Measurements from ENCODE around the gene PIAS1. TPM values are rescaled to one million over a fixed set of nuclear protein-coding genes. Genes with fewer than 3 reads are reported as not detected.

Gene PIAS1
- polyA plus RNA-seq, 1 donor, result 46.5 TPM

DNA sequence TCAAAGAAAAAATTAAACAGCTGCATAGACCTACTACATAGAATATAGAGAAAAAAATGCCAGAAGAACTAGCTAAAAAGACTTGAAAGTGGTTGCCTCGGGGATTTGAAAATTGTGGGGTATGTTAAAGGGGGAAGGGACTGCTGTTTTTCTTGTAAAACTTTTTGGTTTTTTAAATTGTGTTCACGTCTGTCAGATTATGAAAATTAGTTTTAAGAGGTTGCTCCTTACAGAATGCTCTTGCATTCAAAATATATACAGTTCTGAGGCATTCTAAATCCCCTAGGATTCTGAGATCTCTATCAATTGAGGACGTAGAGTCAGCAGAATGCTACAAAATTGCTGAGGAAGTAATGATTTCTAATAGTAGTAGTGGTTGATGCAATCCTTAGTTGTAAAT, 28.6 kb downstream of the PIAS1 start:
- 100% methylated on average over 1 of the region's 3 CpGs for WGBS (ENCODE audit: insufficient coverage, low lambda C conversion rate)
- H3K27ac ChIP-seq (ENCODE audit: low read length), result no peak overlapping the region

DNA sequence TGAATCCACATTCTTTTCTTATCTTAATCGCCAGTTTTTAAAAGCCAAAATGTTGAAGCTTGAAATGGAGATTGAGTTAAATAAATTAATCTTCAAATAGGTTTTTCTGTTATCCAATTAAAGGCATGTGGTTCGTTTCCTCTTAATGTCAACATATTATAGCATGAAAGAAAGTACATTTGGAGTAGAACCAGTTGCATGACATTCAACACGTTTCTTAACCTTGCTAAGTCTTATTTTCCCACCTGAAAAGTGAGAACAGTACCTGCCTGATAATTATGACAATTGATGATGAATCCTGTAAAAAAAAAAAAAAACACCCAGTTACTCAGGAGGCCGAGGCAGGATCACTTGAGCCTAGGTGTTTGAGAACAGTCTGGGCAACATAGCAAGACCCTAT, 29.3 kb downstream of the PIAS1 start:
- H3K36me3 ChIP-seq (ENCODE audit: control insufficient read depth, insufficient read depth, low read length), result peaks cover 5% of the 10 kb centered on the region
- DNase-seq, result no peak
- no peak overlapping the region for H3K27ac ChIP-seq (ENCODE audit: low read length)
- no peak overlapping the region for H3K4me3 ChIP-seq (ENCODE audit: low read length)
- H3K27me3 ChIP-seq (ENCODE audit: control insufficient read depth, insufficient read depth, low read length), result no peaks in the 10 kb centered on the region
- no peaks in the 10 kb centered on the region for H3K9me3 ChIP-seq (ENCODE audit: control insufficient read depth, low read depth, low read length)
- WGBS (ENCODE audit: insufficient coverage, low lambda C conversion rate), result 100% methylated on average over 3 of the region's 4 CpGs
- H3K4me1 ChIP-seq (ENCODE audit: control insufficient read depth, insufficient read depth, low read length), result peaks cover 4% of the 10 kb centered on the region

More for the DNA sequence above, 28.6 kb downstream of the PIAS1 start:
- Histone ChIP-seq H3K4me3 (ENCODE audit: low read length) (no peak overlapping the region), H3K4me1 (ENCODE audit: control insufficient read depth, insufficient read depth, low read length) (peaks cover 10% of the 10 kb centered on the region), H3K36me3 (ENCODE audit: control insufficient read depth, insufficient read depth, low read length) (peaks cover 5% of the 10 kb centered on the region), H3K9me3 (ENCODE audit: control insufficient read depth, low read depth, low read length) (no peaks in the 10 kb centered on the region), H3K27me3 (ENCODE audit: control insufficient read depth, insufficient read depth, low read length) (no peaks in the 10 kb centered on the region)
- no peak for DNase-seq

DNA sequence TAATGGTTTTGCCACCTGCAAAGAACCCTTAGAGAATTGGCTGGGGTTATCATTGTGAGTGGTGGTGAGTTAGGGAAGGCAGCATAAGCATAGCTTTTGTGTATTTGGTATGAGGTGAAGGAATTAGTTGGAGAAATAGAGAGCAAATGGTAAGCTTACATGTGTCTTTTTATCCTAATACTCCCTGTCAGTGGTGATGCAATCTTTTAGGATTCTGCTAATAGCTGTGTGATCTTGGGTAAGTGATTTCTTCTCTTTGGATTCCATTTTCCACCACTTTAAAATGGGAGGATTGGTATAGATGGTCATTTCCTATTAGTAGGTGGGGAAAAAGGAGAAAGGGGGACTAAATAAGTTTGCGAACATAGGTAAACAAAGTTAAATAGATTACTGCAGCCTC, 30.9 kb downstream of the PIAS1 start:
- peaks cover 4% of the 10 kb centered on the region for H3K4me1 ChIP-seq (ENCODE audit: control insufficient read depth, insufficient read depth, low read length)

DNA sequence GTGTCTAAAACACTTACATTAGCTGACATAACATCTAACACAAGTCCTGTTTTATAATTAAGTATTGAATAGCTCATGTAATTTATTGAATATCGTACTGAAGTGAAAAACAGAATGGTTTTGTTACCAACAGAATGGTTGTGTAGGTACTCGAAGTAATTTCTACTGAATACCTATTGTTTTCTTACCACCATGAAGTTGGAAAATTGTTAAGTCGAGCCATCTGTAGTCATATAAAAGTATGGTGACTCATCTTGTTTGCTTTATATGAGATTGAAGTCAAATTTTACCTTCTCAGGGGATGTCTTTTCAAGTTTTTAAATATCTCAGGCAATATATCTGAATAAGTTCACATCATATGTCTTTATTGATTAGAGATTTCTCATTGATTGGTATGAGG, 37.6 kb downstream of the PIAS1 start:
- peaks cover 4% of the 10 kb centered on the region for H3K9me3 ChIP-seq (ENCODE audit: control insufficient read depth, low read depth, low read length)
- no peak for DNase-seq
- no peaks in the 10 kb centered on the region for H3K4me1 ChIP-seq (ENCODE audit: control insufficient read depth, insufficient read depth, low read length)
- no peak overlapping the region for H3K4me3 ChIP-seq (ENCODE audit: low read length)
- WGBS (ENCODE audit: insufficient coverage, low lambda C conversion rate), result no CpG with 5 or more reads among the region's 3 CpGs
- no peaks in the 10 kb centered on the region for H3K27me3 ChIP-seq (ENCODE audit: control insufficient read depth, insufficient read depth, low read length)
- H3K27ac ChIP-seq (ENCODE audit: low read length), result no peak overlapping the region
- H3K36me3 ChIP-seq (ENCODE audit: control insufficient read depth, insufficient read depth, low read length), result peaks cover 8% of the 10 kb centered on the region

More for the DNA sequence above, 30.9 kb downstream of the PIAS1 start:
- DNase-seq, result no peak
- Histone ChIP-seq H3K27me3 (ENCODE audit: control insufficient read depth, insufficient read depth, low read length) (no peaks in the 10 kb centered on the region), H3K36me3 (ENCODE audit: control insufficient read depth, insufficient read depth, low read length) (peaks cover 5% of the 10 kb centered on the region), H3K27ac (ENCODE audit: low read length) (no peak overlapping the region), H3K9me3 (ENCODE audit: control insufficient read depth, low read depth, low read length) (no peaks in the 10 kb centered on the region), H3K4me3 (ENCODE audit: low read length) (no peak overlapping the region)
- WGBS (ENCODE audit: insufficient coverage, low lambda C conversion rate), result no CpG with 5 or more reads among the region's 1 CpG

DNA sequence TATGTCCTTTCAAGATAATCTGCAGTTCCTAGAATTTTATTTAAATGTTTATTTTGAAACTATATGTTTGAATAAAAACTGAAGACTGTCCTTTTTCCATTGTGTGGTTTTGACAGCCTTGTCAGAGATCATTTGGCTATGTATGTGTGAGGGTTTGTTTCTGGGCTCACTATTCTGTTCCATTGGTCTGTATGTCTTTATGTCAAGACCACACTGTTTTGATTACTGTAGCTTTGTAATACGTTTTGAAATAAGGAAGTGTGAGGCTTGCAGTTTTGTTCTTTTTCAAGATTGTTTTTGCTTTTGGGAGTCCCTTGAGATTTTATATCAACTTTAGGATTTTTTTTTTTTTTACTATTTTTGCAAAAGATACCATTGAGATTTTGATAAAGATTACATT, 42.0 kb downstream of the PIAS1 start:
- peaks cover 13% of the 10 kb centered on the region for H3K9me3 ChIP-seq (ENCODE audit: control insufficient read depth, low read depth, low read length)
- DNase-seq, result no peak
- peaks cover 6% of the 10 kb centered on the region for H3K36me3 ChIP-seq (ENCODE audit: control insufficient read depth, insufficient read depth, low read length)
- no peak overlapping the region for H3K4me3 ChIP-seq (ENCODE audit: low read length)
- WGBS (ENCODE audit: insufficient coverage, low lambda C conversion rate), result no CpG with 5 or more reads among the region's 1 CpG
- H3K4me1 ChIP-seq (ENCODE audit: control insufficient read depth, insufficient read depth, low read length), result no peaks in the 10 kb centered on the region
- H3K27ac ChIP-seq (ENCODE audit: low read length), result no peak overlapping the region
- H3K27me3 ChIP-seq (ENCODE audit: control insufficient read depth, insufficient read depth, low read length), result no peaks in the 10 kb centered on the region

DNA sequence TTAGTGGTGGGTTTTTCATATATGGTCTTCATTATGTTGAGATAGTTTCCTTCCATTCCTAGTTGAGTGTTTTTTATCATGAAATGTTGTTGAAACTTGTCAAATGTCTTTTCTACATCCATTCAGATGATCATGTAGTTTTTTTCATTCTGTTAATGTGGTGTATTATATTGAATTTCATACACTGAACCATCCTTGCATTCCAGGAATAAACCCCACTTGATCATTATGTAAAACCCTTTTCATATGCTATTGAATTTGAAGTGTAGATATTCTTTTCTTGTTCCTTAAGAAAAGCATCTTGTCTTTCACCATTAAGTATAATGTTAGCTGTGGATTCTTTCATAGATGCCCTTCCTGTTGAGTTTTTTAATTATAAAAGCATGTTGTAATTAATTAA, 42.9 kb downstream of the PIAS1 start:
- peaks cover 13% of the 10 kb centered on the region for H3K9me3 ChIP-seq (ENCODE audit: control insufficient read depth, low read depth, low read length)
- no peak for DNase-seq
- no peak overlapping the region for H3K27ac ChIP-seq (ENCODE audit: low read length)
- no peaks in the 10 kb centered on the region for H3K4me1 ChIP-seq (ENCODE audit: control insufficient read depth, insufficient read depth, low read length)
- H3K4me3 ChIP-seq (ENCODE audit: low read length), result no peak overlapping the region
- no peaks in the 10 kb centered on the region for H3K27me3 ChIP-seq (ENCODE audit: control insufficient read depth, insufficient read depth, low read length)
- peaks cover 6% of the 10 kb centered on the region for H3K36me3 ChIP-seq (ENCODE audit: control insufficient read depth, insufficient read depth, low read length)

DNA sequence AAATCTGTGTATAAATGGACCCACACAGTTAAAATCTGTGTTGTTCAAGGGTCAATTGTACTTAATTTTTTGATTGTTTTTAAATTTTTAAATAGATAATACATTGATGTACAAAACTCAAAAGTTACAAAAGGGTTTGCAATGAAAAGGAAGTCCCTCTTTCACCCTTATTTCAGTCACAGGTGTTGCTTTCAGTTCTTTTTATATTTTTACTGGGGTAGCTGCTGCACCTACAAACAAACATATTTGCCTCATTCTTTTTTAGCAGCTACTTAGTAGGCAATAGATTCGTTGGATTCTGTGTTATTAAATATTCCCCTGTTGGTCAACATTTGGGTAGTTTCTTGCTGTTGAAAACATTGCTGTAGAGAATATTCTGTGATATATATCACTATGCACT, 44.4 kb downstream of the PIAS1 start:
- peaks cover 13% of the 10 kb centered on the region for H3K9me3 ChIP-seq (ENCODE audit: control insufficient read depth, low read depth, low read length)
- no peak for DNase-seq
- WGBS (ENCODE audit: insufficient coverage, low lambda C conversion rate), result no CpG with 5 or more reads among the region's 1 CpG
- H3K36me3 ChIP-seq (ENCODE audit: control insufficient read depth, insufficient read depth, low read length), result no peaks in the 10 kb centered on the region
- no peak overlapping the region for H3K4me3 ChIP-seq (ENCODE audit: low read length)
- H3K4me1 ChIP-seq (ENCODE audit: control insufficient read depth, insufficient read depth, low read length), result no peaks in the 10 kb centered on the region
- H3K27ac ChIP-seq (ENCODE audit: low read length), result no peak overlapping the region
- H3K27me3 ChIP-seq (ENCODE audit: control insufficient read depth, insufficient read depth, low read length), result no peaks in the 10 kb centered on the region

DNA sequence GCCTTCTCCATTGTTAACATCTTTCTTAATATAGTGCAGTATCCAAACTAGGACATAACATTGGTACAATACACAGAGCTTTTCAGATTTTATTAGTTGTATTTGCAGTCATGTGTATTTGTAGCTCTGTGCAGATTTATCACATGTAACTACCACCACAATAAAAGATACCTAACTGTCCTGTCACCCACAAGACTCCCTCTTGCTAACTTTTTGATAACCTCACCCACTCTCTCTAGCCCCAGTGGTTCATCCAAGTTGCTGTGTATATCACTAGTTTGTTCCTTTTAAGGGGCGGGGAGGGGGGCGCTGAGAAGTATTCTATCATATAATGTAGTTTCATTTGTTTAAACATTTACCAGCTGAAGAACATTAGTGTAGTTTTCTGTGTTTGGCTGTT, 46.1 kb downstream of the PIAS1 start:
- H3K4me3 ChIP-seq (ENCODE audit: low read length), result no peak overlapping the region
- peaks cover 13% of the 10 kb centered on the region for H3K9me3 ChIP-seq (ENCODE audit: control insufficient read depth, low read depth, low read length)
- H3K27ac ChIP-seq (ENCODE audit: low read length), result no peak overlapping the region
- no peak for DNase-seq
- no peaks in the 10 kb centered on the region for H3K4me1 ChIP-seq (ENCODE audit: control insufficient read depth, insufficient read depth, low read length)
- no peaks in the 10 kb centered on the region for H3K36me3 ChIP-seq (ENCODE audit: control insufficient read depth, insufficient read depth, low read length)
- no peaks in the 10 kb centered on the region for H3K27me3 ChIP-seq (ENCODE audit: control insufficient read depth, insufficient read depth, low read length)
- no CpG with 5 or more reads among the region's 2 CpGs for WGBS (ENCODE audit: insufficient coverage, low lambda C conversion rate)

DNA sequence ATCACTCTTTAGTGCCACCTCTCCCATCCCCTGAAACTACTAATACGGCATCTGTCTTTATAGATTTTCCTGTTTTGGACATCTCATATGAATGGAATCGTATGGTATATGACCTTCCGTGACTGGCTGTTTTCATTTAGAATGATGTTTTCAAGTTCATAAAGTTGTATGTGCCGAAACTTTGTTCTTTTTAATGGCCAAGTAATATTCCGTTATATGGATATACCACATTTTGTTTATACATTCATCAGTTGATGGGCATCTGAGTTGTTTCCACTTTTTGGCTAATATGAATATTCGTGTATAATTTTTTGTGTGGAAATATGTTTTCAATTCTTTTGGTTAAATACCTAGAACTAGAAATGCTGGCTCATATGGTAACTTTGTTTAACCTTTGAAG, 49.5 kb downstream of the PIAS1 start:
- 97% methylated on average over 6 of the region's 6 CpGs for WGBS (ENCODE audit: insufficient coverage, low lambda C conversion rate)
- Histone ChIP-seq H3K27ac (ENCODE audit: low read length) (no peak overlapping the region), H3K4me1 (ENCODE audit: control insufficient read depth, insufficient read depth, low read length) (no peaks in the 10 kb centered on the region), H3K27me3 (ENCODE audit: control insufficient read depth, insufficient read depth, low read length) (no peaks in the 10 kb centered on the region), H3K9me3 (ENCODE audit: control insufficient read depth, low read depth, low read length) (no peaks in the 10 kb centered on the region), H3K4me3 (ENCODE audit: low read length) (no peak overlapping the region), H3K36me3 (ENCODE audit: control insufficient read depth, insufficient read depth, low read length) (peaks cover 2% of the 10 kb centered on the region)
- no peak for DNase-seq

DNA sequence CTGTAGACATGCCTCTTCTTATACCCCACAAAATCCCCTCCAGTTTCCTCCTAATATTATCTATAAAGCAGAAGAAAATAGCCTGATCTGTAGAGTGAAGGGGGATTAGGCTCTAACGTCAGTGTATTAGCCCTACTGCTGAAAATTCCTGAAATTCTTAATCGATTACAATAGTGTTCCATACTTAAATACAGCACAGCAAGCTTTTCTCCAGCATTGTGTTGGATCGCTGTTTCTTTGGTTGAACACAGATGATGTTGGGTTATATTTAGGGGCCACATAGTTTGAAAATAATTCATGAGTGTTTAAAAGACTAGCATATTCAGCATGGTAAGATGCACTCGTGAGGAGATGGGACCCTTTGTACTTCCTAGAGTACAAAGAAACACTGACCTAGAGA, 52.5 kb downstream of the PIAS1 start:
- no peak overlapping the region for H3K27ac ChIP-seq (ENCODE audit: low read length)
- no CpG with 5 or more reads among the region's 4 CpGs for WGBS (ENCODE audit: insufficient coverage, low lambda C conversion rate)
- H3K9me3 ChIP-seq (ENCODE audit: control insufficient read depth, low read depth, low read length), result no peaks in the 10 kb centered on the region

DNA sequence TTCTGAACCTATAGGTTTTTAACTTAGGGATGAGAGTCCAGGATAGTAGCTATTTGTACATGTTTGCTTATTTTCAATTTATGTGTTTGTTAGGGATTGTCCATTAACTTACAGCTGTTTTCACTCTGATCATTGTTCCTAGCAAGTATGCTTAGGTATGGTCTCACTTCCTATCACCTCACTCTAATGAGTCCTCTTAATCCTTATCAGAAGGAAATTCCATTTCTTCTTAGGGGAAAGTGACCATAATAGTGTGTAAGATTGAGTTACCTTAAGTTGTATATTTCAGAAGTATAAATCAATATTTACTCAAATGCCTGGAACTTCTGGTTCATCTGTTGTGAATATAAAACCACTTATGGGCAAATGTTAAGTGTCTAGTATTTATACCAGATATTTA, 53.0 kb downstream of the PIAS1 start:
- Histone ChIP-seq H3K9me3 (ENCODE audit: control insufficient read depth, low read depth, low read length) (no peaks in the 10 kb centered on the region), H3K4me3 (ENCODE audit: low read length) (no peak overlapping the region), H3K36me3 (ENCODE audit: control insufficient read depth, insufficient read depth, low read length) (peaks cover 2% of the 10 kb centered on the region), H3K4me1 (ENCODE audit: control insufficient read depth, insufficient read depth, low read length) (no peaks in the 10 kb centered on the region), H3K27ac (ENCODE audit: low read length) (no peak overlapping the region), H3K27me3 (ENCODE audit: control insufficient read depth, insufficient read depth, low read length) (no peaks in the 10 kb centered on the region)
- no peak for DNase-seq

More for the DNA sequence above, 52.5 kb downstream of the PIAS1 start:
- Histone ChIP-seq H3K4me1 (ENCODE audit: control insufficient read depth, insufficient read depth, low read length) (no peaks in the 10 kb centered on the region), H3K27me3 (ENCODE audit: control insufficient read depth, insufficient read depth, low read length) (no peaks in the 10 kb centered on the region), H3K36me3 (ENCODE audit: control insufficient read depth, insufficient read depth, low read length) (peaks cover 2% of the 10 kb centered on the region), H3K4me3 (ENCODE audit: low read length) (no peak overlapping the region)
- DNase-seq, result no peak
